Liver (tissue), 9 donors: ENCODE data around the gene MSH3. TPM values are rescaled to one million over a fixed set of nuclear protein-coding genes. Genes with fewer than 3 reads are reported as not detected.
A peak's percentile ranks its signal among the peaks of the same experiment; 100 is the strongest.

Source experiments
- DNase-seq: peaks from one replicate; pipeline ENCODE4 v3.0.0-alpha.2; 2017; ENCODE audit warnings: low spot score
- H3K27ac ChIP-seq, 2 donors: one replicate each; pipeline ENCODE4 v1.7.0; 2013; ENCODE audit warnings: inconsistent platforms in 2 of 2, low read length in 2 of 2, control low read depth in 1 of 2, low read depth in 1 of 2, mild to moderate bottlenecking in 1 of 2
- H3K27me3 ChIP-seq, 4 donors: one replicate each; pipeline versions ENCODE4 v1.6.1 to v1.7.0; 2013; ENCODE audit warnings: low read length in 3 of 4, inconsistent platforms in 1 of 4, mild to moderate bottlenecking in 1 of 4, moderate library complexity in 1 of 4; ENCODE audit not compliant: control insufficient read depth in 4 of 4, insufficient read depth in 4 of 4
- H3K36me3 ChIP-seq, 4 donors: one replicate each; pipeline versions ENCODE4 v1.6.1 to v1.7.0; 2013; ENCODE audit warnings: low read length in 3 of 4, mild to moderate bottlenecking in 3 of 4, low read depth in 1 of 4, moderate library complexity in 1 of 4; ENCODE audit not compliant: control insufficient read depth in 4 of 4, insufficient read depth in 3 of 4
- H3K4me1 ChIP-seq, 4 donors: one replicate each; pipeline versions ENCODE4 v1.6.1 to v1.7.0; 2013; ENCODE audit warnings: low read length in 3 of 4, mild to moderate bottlenecking in 3 of 4, moderate library complexity in 1 of 4; ENCODE audit not compliant: control insufficient read depth in 4 of 4, insufficient read depth in 4 of 4
- H3K4me3 ChIP-seq, 3 donors: one replicate each; pipeline versions ENCODE4 v1.6.1 to v1.7.0; 2013; ENCODE audit warnings: low read length in 3 of 3, control low read depth in 1 of 3, low read depth in 1 of 3, mild to moderate bottlenecking in 1 of 3
- H3K9ac ChIP-seq, 2 donors: one replicate each; pipeline ENCODE4 v1.7.0; 2013; ENCODE audit warnings: low read length in 2 of 2, mild to moderate bottlenecking in 2 of 2, moderate library complexity in 2 of 2, control low read depth in 1 of 2, low read depth in 1 of 2
- H3K9me3 ChIP-seq, 4 donors: one replicate each; pipeline versions ENCODE4 v1.6.1 to v1.7.0; 2013; ENCODE audit warnings: low read length in 3 of 4; ENCODE audit not compliant: control insufficient read depth in 4 of 4
- ATF3 ChIP-seq: IDR thresholded peaks from 2 replicates; pipeline ENCODE4 v1.6.1; 2016; ENCODE audit warnings: antibody characterized with exemption
- EGR1 ChIP-seq, 2 donors: IDR thresholded peaks; 2 replicates each; pipeline ENCODE4 v1.6.1; 2016 to 2018; ENCODE audit warnings: antibody characterized with exemption in 2 of 2, low read depth in 2 of 2
- FOXA1 ChIP-seq: IDR thresholded peaks from 2 replicates; pipeline ENCODE4 v1.6.1; 2016; ENCODE audit warnings: antibody characterized with exemption
- FOXA2 ChIP-seq: IDR thresholded peaks from 2 replicates; pipeline ENCODE4 v1.6.1; 2016; ENCODE audit warnings: antibody characterized with exemption
- GABPA ChIP-seq, 2 donors: IDR thresholded peaks in 1 of 2; conservative IDR thresholded peaks in 1 of 2; 2 replicates each; pipeline ENCODE4 v1.6.1; 2016; ENCODE audit warnings: antibody characterized with exemption in 2 of 2, mild to moderate bottlenecking in 1 of 2, moderate library complexity in 1 of 2
- HNF4A ChIP-seq, 2 donors: conservative IDR thresholded peaks; 2 replicates each; pipeline ENCODE4 v1.6.1; 2016; ENCODE audit warnings: antibody characterized with exemption in 2 of 2, mild to moderate bottlenecking in 2 of 2
- HNF4G ChIP-seq: IDR thresholded peaks from 2 replicates; pipeline ENCODE4 v1.6.1; 2016; ENCODE audit warnings: antibody characterized with exemption
- JUND ChIP-seq, 2 donors: IDR thresholded peaks; 2 replicates each; pipeline ENCODE4 v1.6.1; 2016; ENCODE audit warnings: antibody characterized with exemption in 2 of 2
- MAX ChIP-seq: IDR thresholded peaks from 2 replicates; pipeline ENCODE4 v1.6.1; 2016; ENCODE audit warnings: antibody characterized with exemption
- RAD21 ChIP-seq, 2 donors: IDR thresholded peaks; 2 replicates each; pipeline ENCODE4 v1.6.1; 2016; ENCODE audit warnings: antibody characterized with exemption in 2 of 2, mild to moderate bottlenecking in 2 of 2
- RXRA ChIP-seq, 2 donors: IDR thresholded peaks; 2 replicates each; pipeline ENCODE4 v1.6.1; 2017 to 2018; ENCODE audit warnings: antibody characterized with exemption in 2 of 2, mild to moderate bottlenecking in 1 of 2
- SP1 ChIP-seq: IDR thresholded peaks from 2 replicates; pipeline ENCODE4 v1.6.1; 2018; ENCODE audit warnings: antibody characterized with exemption, mild to moderate bottlenecking
- TAF1 ChIP-seq: conservative IDR thresholded peaks from 2 replicates; pipeline ENCODE4 v1.6.1; 2016; ENCODE audit warnings: antibody characterized with exemption, mild to moderate bottlenecking
- YY1 ChIP-seq: IDR thresholded peaks from 2 replicates; pipeline ENCODE4 v1.6.1; 2016; ENCODE audit warnings: antibody characterized with exemption, mild to moderate bottlenecking
- ZBTB33 ChIP-seq: IDR thresholded peaks from 2 replicates; pipeline ENCODE4 v1.6.1; 2016; ENCODE audit warnings: antibody characterized with exemption
- WGBS: extraction: QIAGEN DNeasy Blood & Tissue Kit; methylation state at CpG from one replicate; pipeline ENCODE4 v1.1.7; 2013; 5-methylcytosine and 5-hydroxymethylcytosine counted together
- polyA plus RNA-seq, 2 donors: library from polyadenylated mRNA; stranded (reverse) in 1 of 2; unstranded in 1 of 2; fragments of 200-250 nt in 1 of 2; fragments of >200 nt in 1 of 2; fragmentation: Nextera tagmentation in 1 of 2; extraction: Ambion mirVana in 1 of 2; gene quantifications; one replicate each; pipeline versions ENCODE4 v1.2.1 to v1.2.3, GENCODE V29; 2013 to 2015
- total RNA-seq, 2 donors: library from RNA; depleted of rRNA; stranded (reverse); fragments of >200 nt; gene quantifications; one replicate each; pipeline ENCODE4 v1.2.3, GENCODE V29; 2014
- TF ChIP-seq, protein P1 (sequence below): IDR thresholded peaks from 2 replicates; pipeline ENCODE4 v1.6.1; 2016; ENCODE audit warnings: antibody characterized with exemption, mild to moderate bottlenecking
- TF ChIP-seq, protein P2 (sequence below): fragments of 150-350 bp; IDR thresholded peaks from 2 replicates; pipeline ENCODE4 v1.5.1; 2017; ENCODE audit warnings: improper control_type of control experiment, low read depth, low read length; ENCODE audit not compliant: missing input control
- donor health status: healthy.
- donor health status: healthy.
- donor health status: healthy.
- donor health status: healthy.
- donor health status: healthy.

Gene MSH3
- total and polyA plus RNA-seq, 4 donors: 3.0 to 19.1 (median 7.9) TPM

- TF ChIP-seq SP1: peak; percentile 27
- no peak for TF ChIP-seq EGR1 (IDR thresholded peaks at IDR 0.05; ENCODE audit: low read depth in 2 of 2)
- peak; percentile 8 to 37 for TF ChIP-seq RXRA (IDR thresholded peaks at IDR 0.05)
- TF ChIP-seq FOXA2: no peak
- TF ChIP-seq GABPA (IDR thresholded peaks at IDR 0.05 in 1 of 2, conservative IDR thresholded peaks at IDR 0.05 in 1 of 2): no peak
- TF ChIP-seq YY1: no peak
Observed at GRCh38 chr5:80667384-80667783, 12.9 kb downstream of the MSH3 start (continued).

DNA sequence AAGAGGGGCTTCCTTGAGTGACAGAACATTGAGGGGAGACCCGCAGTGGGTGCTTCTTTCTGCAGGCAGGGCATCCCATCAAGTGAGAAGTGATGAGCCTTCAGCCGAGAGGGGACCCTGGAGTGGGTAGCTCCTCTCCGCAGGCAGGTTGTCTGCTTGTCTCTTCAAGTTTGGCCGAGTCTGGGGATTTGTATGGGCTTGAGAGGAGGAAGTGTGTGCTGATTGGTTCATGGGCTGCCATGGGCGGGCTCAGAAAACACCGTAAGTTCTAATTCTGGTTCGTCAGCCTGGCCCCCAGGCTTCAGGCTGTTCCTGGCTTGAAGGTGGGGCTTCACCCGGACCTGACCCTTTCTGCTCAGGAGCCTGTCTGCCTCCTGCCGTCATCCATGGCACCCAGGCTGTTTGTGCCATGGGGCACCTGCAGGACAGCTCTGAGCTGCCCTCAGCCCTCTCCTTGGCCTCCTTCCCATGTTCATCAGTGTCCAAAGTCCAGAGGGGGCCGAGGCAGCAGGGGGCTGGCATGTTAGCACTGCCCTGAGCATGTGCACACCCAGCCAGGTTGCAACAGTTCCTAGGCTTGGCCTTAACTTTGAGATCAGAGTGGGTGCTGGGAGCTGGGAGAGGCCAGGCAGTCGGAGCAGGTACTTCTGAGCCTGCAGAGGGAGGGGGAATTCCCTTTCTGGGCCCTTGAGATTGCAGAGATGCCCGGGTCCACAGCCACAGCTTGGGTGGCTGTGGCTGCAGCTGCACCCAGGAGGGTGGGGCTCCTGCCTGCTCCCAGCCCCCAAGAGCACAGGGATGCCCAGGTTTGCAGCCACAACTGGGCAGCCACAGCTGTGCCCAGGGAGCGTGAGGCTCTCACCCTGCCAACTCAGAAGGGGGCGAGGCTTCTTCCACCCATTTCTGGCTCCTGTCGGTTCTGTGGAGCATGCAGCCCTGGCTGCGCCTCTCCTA lies 13.8 kb downstream of the MSH3 start:
- TF ChIP-seq JUND (IDR thresholded peaks at IDR 0.05) (peak; percentile 18 to 46), TAF1 (peak; percentile 57), HNF4A (conservative IDR thresholded peaks at IDR 0.05) (peak; percentile 95 to 96), ATF3 (peak; percentile 29), HNF4G (peak; percentile 88), FOXA1 (no peak), RXRA (IDR thresholded peaks at IDR 0.05) (peak; percentile 88 to 94), MAX (no peak), EGR1 (IDR thresholded peaks at IDR 0.05; ENCODE audit: low read depth in 2 of 2) (no peak), ZBTB33 (peak; percentile 21), YY1 (peak; percentile 48), SP1 (peak; percentile 92), RAD21 (IDR thresholded peaks at IDR 0.05) (peak; percentile 7 to 32)
- TF ChIP-seq, protein P1, sequence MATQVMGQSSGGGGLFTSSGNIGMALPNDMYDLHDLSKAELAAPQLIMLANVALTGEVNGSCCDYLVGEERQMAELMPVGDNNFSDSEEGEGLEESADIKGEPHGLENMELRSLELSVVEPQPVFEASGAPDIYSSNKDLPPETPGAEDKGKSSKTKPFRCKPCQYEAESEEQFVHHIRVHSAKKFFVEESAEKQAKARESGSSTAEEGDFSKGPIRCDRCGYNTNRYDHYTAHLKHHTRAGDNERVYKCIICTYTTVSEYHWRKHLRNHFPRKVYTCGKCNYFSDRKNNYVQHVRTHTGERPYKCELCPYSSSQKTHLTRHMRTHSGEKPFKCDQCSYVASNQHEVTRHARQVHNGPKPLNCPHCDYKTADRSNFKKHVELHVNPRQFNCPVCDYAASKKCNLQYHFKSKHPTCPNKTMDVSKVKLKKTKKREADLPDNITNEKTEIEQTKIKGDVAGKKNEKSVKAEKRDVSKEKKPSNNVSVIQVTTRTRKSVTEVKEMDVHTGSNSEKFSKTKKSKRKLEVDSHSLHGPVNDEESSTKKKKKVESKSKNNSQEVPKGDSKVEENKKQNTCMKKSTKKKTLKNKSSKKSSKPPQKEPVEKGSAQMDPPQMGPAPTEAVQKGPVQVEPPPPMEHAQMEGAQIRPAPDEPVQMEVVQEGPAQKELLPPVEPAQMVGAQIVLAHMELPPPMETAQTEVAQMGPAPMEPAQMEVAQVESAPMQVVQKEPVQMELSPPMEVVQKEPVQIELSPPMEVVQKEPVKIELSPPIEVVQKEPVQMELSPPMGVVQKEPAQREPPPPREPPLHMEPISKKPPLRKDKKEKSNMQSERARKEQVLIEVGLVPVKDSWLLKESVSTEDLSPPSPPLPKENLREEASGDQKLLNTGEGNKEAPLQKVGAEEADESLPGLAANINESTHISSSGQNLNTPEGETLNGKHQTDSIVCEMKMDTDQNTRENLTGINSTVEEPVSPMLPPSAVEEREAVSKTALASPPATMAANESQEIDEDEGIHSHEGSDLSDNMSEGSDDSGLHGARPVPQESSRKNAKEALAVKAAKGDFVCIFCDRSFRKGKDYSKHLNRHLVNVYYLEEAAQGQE: peak; percentile 19
- TF ChIP-seq, protein P2, sequence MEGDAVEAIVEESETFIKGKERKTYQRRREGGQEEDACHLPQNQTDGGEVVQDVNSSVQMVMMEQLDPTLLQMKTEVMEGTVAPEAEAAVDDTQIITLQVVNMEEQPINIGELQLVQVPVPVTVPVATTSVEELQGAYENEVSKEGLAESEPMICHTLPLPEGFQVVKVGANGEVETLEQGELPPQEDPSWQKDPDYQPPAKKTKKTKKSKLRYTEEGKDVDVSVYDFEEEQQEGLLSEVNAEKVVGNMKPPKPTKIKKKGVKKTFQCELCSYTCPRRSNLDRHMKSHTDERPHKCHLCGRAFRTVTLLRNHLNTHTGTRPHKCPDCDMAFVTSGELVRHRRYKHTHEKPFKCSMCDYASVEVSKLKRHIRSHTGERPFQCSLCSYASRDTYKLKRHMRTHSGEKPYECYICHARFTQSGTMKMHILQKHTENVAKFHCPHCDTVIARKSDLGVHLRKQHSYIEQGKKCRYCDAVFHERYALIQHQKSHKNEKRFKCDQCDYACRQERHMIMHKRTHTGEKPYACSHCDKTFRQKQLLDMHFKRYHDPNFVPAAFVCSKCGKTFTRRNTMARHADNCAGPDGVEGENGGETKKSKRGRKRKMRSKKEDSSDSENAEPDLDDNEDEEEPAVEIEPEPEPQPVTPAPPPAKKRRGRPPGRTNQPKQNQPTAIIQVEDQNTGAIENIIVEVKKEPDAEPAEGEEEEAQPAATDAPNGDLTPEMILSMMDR: no peak
- 50% methylated on average over 16 of the region's 16 CpGs for WGBS
- peak overlapping the region; percentile 75 to 76 for H3K27ac ChIP-seq
- H3K36me3 ChIP-seq: peaks cover 0 to 21% (median 5%) of the 10 kb centered on the region in 4 donors
- H3K27me3 ChIP-seq: no peaks in the 10 kb centered on the region
- no peaks in the 10 kb centered on the region for H3K9me3 ChIP-seq
- H3K4me1 ChIP-seq: peaks cover 5 to 30% (median 25%) of the 10 kb centered on the region in 4 donors
- H3K4me3 ChIP-seq: peak overlapping the region in 1 of 3 donors; percentile 2
- no peak for DNase-seq
- peak overlapping the region in 1 of 2 donors; percentile 52 for H3K9ac ChIP-seq
